ENCODE data around the gene GNB5.

- no peak for TF ChIP-seq CTCF (IDR thresholded peaks at IDR 0.05 in 8 of 11, conservative IDR thresholded peaks at IDR 0.05 in 3 of 11)
- TF ChIP-seq POLR2AphosphoS5 (IDR thresholded peaks at IDR 0.05): no peak
Measured at GRCh38 chr15:52204657-52205056, 13.5 kb upstream of the GNB5 start.
